HG03460 (cell line): ENCODE measurements around the gene AKR1C3.
"Not testable (repeated sequence)": the region's sequence is repeated elsewhere in the genome, so short reads cannot be mapped to it uniquely, and the experiment has no call there.

Source experiments
- ATAC-seq: cut with Tn5 transposase; IDR thresholded peaks from one replicate; pipeline ENCODE4 v1.9.1; 2021; ENCODE audit not compliant: unreplicated experiment

Gene AKR1C3

GRCh38 chr10:5088703-5089261, 5.4 kb upstream of the AKR1C3 start:
- no peak for ATAC-seq

DNA sequence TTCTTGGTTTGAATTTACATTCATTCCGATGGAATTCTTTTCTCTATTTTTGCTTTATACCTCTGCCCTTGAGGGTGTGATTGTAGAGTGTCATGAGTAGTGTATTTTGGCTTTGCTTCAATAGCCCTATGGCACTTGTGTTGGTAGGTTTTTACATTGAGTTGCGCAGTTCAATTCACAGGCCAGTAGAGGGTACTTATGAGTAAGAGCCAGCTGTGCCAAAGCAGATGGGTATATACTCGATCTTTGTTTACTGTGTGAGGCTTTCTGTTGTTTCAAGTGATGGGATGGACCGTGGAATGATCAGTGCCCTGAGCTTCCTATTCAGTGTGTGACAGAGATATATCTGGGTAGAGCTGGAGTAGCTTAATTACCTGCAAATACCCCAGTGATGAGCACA, 4.3 kb upstream of the AKR1C3 start:
- ATAC-seq = no peak

DNA sequence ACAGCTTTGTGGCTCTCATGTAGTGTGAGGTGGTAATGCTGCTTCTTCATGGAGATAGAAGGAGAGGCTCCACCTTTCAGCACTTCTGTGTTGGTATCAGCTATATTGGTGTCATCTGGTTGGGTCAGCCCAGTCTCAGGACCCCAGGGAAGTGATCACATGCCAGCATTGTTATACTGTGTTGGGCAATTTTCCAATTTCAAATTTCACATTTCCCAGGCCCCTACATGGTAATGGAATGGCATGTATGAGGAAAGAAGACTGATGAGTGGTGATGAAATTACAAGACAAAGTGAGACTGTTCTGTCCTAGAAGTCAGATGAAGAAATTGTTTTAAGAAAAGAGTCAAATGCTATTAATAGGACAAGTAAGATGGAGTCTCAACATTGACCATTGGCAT, 3.7 kb upstream of the AKR1C3 start:
- ATAC-seq = no peak

DNA sequence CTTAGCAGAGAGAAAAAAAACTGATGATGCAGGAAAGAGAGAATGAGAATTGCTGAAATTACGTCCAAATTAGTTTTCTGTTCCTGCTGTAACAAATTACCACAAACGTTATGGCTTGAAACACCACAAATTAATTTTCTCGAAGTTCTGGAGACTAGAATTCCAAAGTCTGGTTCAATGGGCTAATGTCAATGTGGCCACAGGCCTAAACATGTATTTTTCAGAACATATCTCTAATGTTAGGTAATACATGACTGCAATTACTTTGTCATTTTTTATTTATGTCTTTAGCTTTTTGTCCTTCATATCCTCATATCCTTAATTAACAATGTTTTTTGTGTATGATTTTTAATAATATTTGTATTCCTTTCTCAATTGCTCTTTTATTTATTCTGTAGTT, 3.0 kb upstream of the AKR1C3 start:
- no peak for ATAC-seq

DNA sequence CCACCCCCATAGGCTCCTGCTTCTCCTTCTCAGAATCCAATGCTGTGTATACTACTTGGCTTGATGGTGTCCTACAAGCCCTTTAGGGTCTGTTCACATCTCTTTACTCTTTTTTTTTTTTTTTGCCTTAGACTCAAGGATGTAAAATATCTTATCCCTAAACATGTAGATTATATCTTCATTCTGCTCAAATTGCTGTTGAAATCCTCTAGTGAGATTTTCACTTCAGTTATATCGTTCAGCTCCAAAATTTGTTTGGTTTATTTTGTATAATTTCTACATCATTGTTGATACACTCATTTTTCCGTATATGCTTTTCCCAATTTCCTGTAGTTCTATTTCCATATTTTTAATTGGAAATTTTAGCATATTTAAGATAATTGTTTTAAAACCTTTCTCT, 1.8 kb upstream of the AKR1C3 start:
- no peak for ATAC-seq

DNA sequence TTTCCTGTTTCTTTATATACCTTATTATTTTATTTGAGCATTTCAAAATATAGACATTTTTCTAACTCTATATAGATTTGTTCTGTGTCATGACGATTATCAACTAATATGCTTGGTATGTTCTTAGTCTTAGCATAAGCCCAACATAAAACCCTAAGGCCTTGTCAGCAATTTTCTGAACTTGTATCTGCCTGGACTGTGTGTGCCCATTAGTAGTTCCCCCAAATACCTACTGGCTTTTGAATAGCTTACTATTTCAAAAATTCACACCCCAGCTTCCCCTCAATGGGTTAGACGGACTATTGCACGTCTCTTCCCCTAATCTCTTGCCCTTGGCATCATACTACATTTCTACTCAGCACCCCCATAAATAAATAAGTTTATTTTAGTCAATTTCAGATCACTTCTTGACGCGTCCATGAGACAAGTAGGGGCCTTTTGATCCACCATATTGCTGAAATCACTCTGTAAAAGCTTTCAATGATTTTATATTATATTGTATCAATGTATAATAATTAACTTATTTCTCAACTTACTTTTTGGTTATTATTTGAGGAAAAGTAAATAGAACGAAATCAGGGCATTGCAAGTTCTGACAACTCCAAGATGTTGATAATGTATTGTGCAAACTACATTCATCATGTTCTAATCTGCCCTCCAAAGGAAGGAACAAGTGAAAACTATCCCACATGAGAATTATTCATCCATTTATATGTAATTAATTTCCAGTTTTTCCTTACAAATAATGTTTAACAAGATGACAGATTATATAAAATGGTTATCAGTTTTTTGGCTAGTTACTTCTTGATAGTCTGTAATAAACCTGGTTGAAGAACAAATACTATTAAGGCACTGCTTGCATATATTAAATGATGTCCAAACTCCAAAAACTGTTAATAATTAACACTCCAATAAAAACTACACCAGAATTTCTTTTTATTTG, 1.1 kb upstream of the AKR1C3 start:
- ATAC-seq = no peak

DNA sequence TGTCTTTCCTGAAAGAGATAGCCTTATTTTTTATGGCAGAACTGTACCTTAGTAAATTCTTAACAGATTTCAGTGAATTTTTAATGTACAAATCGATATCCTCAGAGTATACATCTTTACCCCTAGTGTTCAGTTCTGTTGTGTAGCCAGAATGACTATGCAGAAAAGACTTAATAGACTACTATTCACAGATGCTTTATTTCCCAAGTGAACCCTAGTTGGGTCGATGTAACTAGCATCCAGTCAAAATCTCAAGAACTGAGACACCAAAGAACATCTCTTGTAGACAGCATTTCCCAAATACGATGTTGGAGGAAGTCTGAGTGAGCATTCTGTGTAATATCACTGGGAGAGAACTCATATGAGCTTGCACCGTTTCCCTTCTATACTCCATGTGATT, 1.5 kb downstream of the AKR1C3 start:
- ATAC-seq = no peak

DNA sequence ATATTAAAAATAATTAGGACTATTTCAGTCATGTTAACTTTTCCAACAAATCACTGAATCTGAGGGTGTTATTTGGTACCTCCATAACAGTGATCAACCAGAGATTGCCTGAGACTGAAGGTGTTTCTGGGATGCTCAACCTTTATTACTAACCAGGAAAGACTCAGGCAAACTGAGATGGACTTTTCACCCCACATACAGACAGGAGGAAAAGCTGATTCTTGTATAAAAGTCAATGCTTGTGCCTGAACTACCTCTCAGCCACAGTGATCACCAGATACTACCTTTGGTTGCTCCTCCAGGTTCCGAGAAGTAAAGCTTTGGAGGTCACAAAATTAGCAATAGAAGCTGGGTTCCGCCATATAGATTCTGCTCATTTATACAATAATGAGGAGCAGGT, 1.9 kb downstream of the AKR1C3 start:
- no peak for ATAC-seq

DNA sequence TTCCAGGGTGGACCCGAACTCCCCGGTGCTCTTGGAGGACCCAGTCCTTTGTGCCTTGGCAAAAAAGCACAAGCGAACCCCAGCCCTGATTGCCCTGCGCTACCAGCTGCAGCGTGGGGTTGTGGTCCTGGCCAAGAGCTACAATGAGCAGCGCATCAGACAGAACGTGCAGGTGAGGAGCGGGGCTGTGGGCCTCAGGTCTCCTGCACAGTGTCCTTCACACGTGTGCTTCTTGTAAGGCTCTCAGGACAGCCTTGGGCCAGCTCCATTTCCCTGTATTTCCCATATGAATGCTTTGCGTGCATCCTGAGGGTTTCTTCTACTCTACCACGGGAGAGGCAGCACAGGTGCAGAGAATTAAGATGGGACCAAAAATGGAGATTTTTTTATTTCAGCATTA, 8.3 kb downstream of the AKR1C3 start:
- not testable (repeated sequence) for ATAC-seq

GRCh38 chr10:5103481-5103880, 9.3 kb downstream of the AKR1C3 start:
- no peak for ATAC-seq

- ATAC-seq = no peak
These were observed 11.4 kb downstream of the AKR1C3 start for GRCh38 chr10:5105626-5106025.

- ATAC-seq = no peak
These were observed 12.3 kb downstream of the AKR1C3 start for GRCh38 chr10:5106553-5106952.

DNA sequence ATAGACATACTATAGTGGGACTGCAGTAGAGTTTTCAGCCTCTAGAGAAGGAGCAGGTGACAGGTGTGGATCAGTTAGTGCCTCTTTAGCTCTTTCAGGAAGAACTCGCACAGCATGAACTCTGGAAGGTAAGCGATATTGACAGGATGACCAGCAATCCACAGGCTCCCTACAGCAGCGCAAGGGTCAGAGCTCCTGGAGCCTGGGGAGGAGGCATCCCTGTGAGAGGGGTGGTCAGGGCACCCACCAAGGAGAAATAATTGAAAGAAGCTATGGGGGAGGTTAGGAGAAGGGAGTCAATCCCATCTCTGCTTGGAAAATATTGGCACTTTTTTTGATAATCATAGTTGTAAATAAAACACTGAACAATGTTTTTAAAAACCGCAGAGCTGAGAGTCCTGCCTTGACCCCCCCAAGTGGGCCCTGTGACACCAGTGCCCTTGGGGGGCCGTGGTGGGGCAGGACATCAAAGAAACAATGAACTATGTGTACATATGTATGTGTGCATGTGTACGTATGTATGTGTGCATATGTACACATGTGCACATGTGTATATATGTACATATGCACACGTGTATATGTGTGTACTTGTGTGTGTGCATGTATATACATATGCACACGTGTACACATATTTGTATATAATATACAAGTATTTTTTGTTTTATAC, 13.8 kb downstream of the AKR1C3 start:
- ATAC-seq = no peak

DNA sequence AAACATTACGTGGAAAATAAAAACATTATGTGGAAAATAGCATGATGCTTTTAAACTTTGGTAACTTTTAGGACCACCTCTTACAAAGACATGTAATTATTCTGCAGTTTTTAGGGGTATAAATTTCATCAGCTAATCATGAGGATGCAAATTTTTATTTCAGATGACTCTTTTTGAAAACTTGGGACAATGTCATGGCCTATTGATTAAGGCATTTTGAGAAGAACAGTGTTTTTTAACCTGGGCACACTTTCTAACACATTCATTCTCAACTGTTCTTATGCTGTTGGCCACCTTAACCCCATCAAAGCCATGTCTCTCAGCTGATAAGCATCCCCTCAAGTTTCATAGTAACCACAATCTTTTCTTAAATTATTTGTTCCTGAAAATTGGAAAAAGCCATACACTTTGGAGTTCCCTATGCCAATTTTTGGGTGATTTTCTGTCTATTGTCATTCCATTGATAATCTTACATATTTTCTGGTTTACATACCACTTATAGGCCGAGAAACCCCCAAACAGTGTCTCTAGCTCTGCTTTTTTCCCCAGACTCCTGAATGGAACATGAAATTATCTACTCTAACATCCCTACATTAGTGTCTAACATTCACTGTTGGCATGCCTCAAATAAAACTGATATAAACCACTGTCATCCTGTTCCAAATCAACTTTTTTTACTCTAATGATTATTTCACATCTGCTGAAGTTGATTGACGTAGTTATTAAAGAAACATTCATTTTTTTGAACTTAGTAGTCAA, 14.6 kb downstream of the AKR1C3 start:
- ATAC-seq = no peak

DNA sequence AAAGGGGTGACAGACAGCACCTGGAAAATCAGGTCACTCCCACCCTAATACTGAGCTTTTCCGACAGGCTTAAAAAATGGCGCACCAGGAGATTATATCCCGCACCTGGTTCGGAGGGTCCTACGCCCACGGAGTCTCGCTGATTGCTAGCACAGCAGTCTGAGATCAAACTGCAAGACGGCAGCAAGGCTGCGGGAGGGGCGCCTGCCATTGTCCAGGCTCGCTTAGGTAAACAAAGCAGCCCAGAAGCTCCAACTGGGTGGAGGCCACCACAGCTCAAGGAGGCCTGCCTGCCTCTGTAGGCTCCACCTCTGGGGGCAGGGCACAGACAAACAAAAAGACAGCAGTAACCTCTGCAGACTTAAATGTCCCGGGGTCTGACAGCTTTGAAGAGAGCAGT, 15.6 kb downstream of the AKR1C3 start:
- ATAC-seq = not testable (repeated sequence)

DNA sequence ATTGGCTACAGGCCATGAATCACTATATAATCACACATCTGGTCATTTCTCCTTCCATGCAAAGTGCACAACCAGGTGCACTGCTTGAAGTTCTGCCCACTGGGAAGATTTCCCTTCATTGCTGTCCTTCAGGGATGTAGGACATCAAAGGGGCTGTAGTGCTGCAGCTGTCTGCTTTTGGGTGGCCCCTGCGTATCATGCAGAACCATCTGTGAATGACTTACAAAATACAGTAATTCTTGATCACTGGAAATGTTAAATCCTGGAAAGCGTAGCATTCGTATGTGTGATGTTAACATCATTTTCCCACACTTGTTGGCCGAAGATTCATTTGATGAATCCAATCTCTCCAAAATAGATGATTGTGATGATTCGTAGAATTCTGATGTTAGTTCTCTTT, 22.4 kb downstream of the AKR1C3 start:
- no peak for ATAC-seq

DNA sequence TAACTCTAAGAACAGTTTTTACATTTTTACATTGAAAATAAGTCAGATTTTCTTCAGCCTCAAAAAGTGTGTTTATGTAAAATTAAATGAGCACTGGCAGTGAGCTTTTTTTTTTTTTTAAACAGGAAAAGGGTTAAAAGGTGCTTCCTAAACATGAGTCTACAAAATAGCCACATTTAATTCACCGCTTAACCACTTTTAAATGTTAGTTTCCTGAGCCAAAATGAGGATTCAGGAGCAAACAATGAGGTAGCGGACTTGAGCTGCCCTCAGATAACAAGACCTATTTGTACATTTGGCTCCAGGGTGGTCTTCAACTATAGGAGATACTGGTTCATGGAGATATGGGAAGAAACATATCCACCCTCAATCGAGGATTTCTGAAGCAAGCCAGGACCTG, 22.8 kb downstream of the AKR1C3 start:
- no peak for ATAC-seq

DNA sequence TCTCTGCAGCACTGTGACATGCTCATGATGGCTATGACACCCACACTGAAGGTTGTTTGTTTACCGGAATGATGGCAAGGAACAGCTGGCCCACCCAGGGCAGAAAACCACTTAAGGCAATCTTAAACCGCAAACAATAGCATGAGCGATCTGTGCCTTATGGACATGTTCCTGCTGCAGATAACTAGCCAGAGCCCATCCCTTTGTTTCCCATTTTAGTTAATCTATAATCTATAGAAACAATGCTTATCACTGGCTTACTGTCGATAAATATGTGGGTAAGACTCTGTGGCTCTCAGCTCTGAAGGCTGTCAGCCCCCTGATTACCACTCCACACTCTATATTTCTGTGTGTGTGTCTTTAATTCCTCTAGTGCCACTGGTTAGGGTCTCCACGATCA, 25.8 kb downstream of the AKR1C3 start:
- ATAC-seq = not testable (repeated sequence)

DNA sequence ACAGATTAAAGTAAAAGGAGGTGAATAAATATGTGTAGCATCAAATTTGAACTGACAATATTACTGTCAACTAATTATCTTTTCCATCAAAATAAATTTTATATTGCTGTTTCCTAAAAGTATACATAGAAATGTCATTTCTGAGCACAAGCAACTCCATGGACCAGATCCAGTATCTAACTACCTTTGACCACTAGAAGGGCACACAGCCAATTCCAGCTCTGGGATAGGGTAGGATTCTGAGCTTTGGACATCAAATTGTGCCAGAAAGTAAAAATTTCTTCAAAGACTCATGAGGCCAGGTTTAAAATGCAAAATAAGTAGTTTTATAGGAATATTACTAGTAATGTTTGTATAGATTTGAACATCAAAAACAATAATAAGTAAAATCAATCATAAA, 29.7 kb downstream of the AKR1C3 start:
- no peak for ATAC-seq

DNA sequence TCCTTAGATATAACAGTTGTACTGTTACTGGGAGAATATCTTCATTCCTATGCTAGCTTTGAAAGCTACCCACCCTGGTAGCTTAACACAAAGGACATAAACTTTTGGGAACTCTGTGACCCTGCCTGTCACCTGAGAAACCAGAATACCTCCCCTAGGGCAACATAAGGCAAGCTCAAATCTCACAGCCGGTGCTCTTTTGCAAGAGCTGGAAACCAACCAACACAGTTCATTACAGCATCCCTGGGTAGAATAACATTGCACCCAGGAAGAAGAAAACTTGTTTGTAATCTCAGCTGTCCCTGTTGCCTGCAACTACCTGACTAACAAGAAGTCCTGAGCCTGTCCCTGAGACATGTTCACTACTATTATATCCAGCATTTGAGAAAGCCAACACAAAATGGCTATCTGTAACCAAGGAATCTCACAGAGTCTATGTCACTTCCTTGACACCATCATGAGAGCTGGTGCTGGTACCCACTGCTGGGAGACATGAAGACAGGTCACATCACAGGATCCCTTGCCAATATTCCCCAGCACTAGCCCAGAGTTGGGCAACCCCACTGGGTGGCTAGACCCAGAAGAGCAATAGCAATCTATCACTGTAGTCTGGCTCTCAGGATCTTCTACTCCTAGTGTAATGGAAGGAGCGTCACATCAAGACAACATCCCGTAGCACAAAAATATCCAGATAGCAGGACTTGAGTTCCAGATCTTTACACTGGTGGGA, 31.3 kb downstream of the AKR1C3 start:
- no peak for ATAC-seq

GRCh38 chr10:5135581-5135980, 41.4 kb downstream of the AKR1C3 start:
- no peak for ATAC-seq
